Hematopoietic multipotent progenitor cell (in vitro differentiated cells): ENCODE results near the gene POU3F2. TPM values are rescaled to one million over a fixed set of nuclear protein-coding genes. Genes with fewer than 3 reads are reported as not detected.

Source experiments
- DNase-seq, 3 donors: peaks; one replicate each; pipeline ENCODE4 v3.0.0-alpha.2; 2011 to 2015; ENCODE audit warnings: low read depth in 2 of 3, low spot score in 2 of 3
- total RNA-seq: library from RNA; depleted of rRNA; stranded (reverse); fragments of >200 nt; gene quantifications from one replicate; pipeline ENCODE4 v1.2.3, GENCODE V29; 2012

The POU3F2 gene
- not detected for total RNA-seq

- peak in 2 of 3 donors; percentile 64 to 68 for DNase-seq
These were observed at the start of gene POU3F2 for GRCh38 chr6:98834060-98835031. Gene POU3F2, plus strand, starts transcription at chr6:98834574. Its CDS starts 300 bp downstream, at chr6:98834874.

- no peak for DNase-seq
These were observed 46.9 kb upstream of the POU3F2 start for GRCh38 chr6:98787435-98787834.

GRCh38 chr6:98787961-98788360, 46.4 kb upstream of the POU3F2 start:
- DNase-seq: no peak

- DNase-seq: no peak
These were observed 40.0 kb upstream of the POU3F2 start for GRCh38 chr6:98794307-98794842.

- DNase-seq: no peak
These were observed 37.0 kb upstream of the POU3F2 start for GRCh38 chr6:98797217-98797994.

GRCh38 chr6:98800866-98801265, 33.5 kb upstream of the POU3F2 start:
- no peak for DNase-seq

- no peak for DNase-seq
These were observed 25.7 kb upstream of the POU3F2 start for GRCh38 chr6:98808541-98809210.

GRCh38 chr6:98812220-98812619, 22.2 kb upstream of the POU3F2 start:
- no peak for DNase-seq

GRCh38 chr6:98816799-98817198, 17.6 kb upstream of the POU3F2 start:
- DNase-seq: no peak

- no peak for DNase-seq
These were observed 12.5 kb upstream of the POU3F2 start for GRCh38 chr6:98821756-98822405.

- peak in 1 of 3 donors; percentile 4 for DNase-seq
These were observed 10.8 kb upstream of the POU3F2 start for GRCh38 chr6:98823428-98824161.

- peak in 2 of 3 donors; percentile 3 to 11 for DNase-seq
These were observed 10.0 kb upstream of the POU3F2 start for GRCh38 chr6:98824162-98824901.

- peak in 2 of 3 donors; percentile 3 to 10 for DNase-seq
These were observed 9.3 kb upstream of the POU3F2 start for GRCh38 chr6:98824902-98825599.

GRCh38 chr6:98825600-98826230, 8.7 kb upstream of the POU3F2 start:
- DNase-seq: peak in 2 of 3 donors; percentile 3 to 12

GRCh38 chr6:98827295-98828159, 6.8 kb upstream of the POU3F2 start:
- peak in 1 of 3 donors; percentile 3 for DNase-seq

GRCh38 chr6:98828211-98828788, 6.1 kb upstream of the POU3F2 start:
- DNase-seq: peak in 1 of 3 donors; percentile 5
